IMR-90 (cell line): ENCODE data around the gene MMP8. TPM values are rescaled to one million over a fixed set of nuclear protein-coding genes. Genes with fewer than 3 reads are reported as not detected.

Source experiments
- ATAC-seq: fragments of 200-7000 bp; cut with Tn5 transposase; 2 replicates; pipeline ENCODE4 v1.9.1; 2020; ENCODE audit warnings: low read depth, mild to moderate bottlenecking, moderate library complexity
- BruUV-seq: library from RNA; stranded (reverse); fragments of 400-500 nt; replicated peaks from 2 replicates; lab custom pipeline; 2021; lab: Mats Ljungman, UMichigan
- CTCF ChIA-PET: fragments of 300-600 bp; formaldehyde crosslinking; extraction: SDS; loops from one replicate; lab custom pipeline; 2021; ENCODE audit warnings: antibody characterized with exemption; lab: Yijun Ruan, JAX
- POLR2A ChIA-PET: fragments of 300-600 bp; sonication (Branson Sonifier 250); formaldehyde crosslinking; loops from one replicate; lab custom pipeline; 2022; ENCODE audit warnings: antibody characterized with exemption; ENCODE audit not compliant: unreplicated experiment; lab: Charles Lee
- DNase-seq: peaks from one replicate; pipeline ENCODE4 v3.0.0; 2013
- H2AFZ ChIP-seq: replicated peaks from 2 replicates; pipeline ENCODE3; 2013; ENCODE audit warnings: low read length, mild to moderate bottlenecking; ENCODE audit not compliant: poor library complexity
- H2AK5ac ChIP-seq: 2 replicates; pipeline ENCODE4 v1.6.1; 2013; ENCODE audit warnings: low read depth, low read length, inconsistent platforms
- H2AK9ac ChIP-seq: replicated peaks from 2 replicates; pipeline ENCODE3; 2013; ENCODE audit warnings: mild to moderate bottlenecking, low read depth, low read length, moderate library complexity; ENCODE audit not compliant: poor library complexity
- H2BK120ac ChIP-seq: 2 replicates; pipeline ENCODE4 v1.6.1; 2013; ENCODE audit warnings: low read depth, low read length, inconsistent platforms
- H2BK15ac ChIP-seq: 3 replicates; pipeline ENCODE4 v1.6.1; 2013; ENCODE audit warnings: low read depth, low read length, inconsistent platforms
- H2BK20ac ChIP-seq: 2 replicates; pipeline ENCODE4 v1.6.1; 2013; ENCODE audit warnings: low read depth, mild to moderate bottlenecking, inconsistent platforms, low read length, moderate library complexity
- H2BK5ac ChIP-seq: 2 replicates; pipeline ENCODE4 v1.6.1; 2013; ENCODE audit warnings: mild to moderate bottlenecking, low read depth, low read length, inconsistent platforms; ENCODE audit not compliant: poor library complexity, severe bottlenecking
- H3K14ac ChIP-seq: replicated peaks from 2 replicates; pipeline ENCODE4 v1.6.1; 2013; ENCODE audit warnings: low read depth, low read length, inconsistent platforms
- H3K18ac ChIP-seq: 2 replicates; pipeline ENCODE4 v1.6.1; 2013; ENCODE audit warnings: low read depth, low read length, control low read depth
- H3K23ac ChIP-seq: 2 replicates; pipeline ENCODE4 v1.6.1; 2013; ENCODE audit warnings: low read depth, low read length, inconsistent platforms
- H3K27ac ChIP-seq: 2 replicates; pipeline ENCODE4 v1.5.1; 2013; ENCODE audit warnings: mild to moderate bottlenecking, control low read depth, low read length; ENCODE audit not compliant: insufficient read depth
- H3K27me3 ChIP-seq: 2 replicates; pipeline ENCODE4 v1.6.1; 2013; ENCODE audit warnings: low read length; ENCODE audit not compliant: control insufficient read depth, insufficient read depth
- H3K36me3 ChIP-seq: 2 replicates; pipeline ENCODE4 v1.6.1; 2013; ENCODE audit warnings: low read length, mixed read lengths; ENCODE audit not compliant: control insufficient read depth, insufficient read depth
- H3K4ac ChIP-seq: 2 replicates; pipeline ENCODE4 v1.6.1; 2013; ENCODE audit warnings: low read depth, low read length, inconsistent platforms
- H3K4me1 ChIP-seq: 2 replicates; pipeline ENCODE4 v1.6.1; 2013; ENCODE audit warnings: low read length, mixed read lengths; ENCODE audit not compliant: control insufficient read depth, insufficient read depth
- H3K4me2 ChIP-seq: 2 replicates; pipeline ENCODE4 v1.6.1; 2013; ENCODE audit warnings: low read depth, mild to moderate bottlenecking, control low read depth, low read length, moderate library complexity
- H3K4me3 ChIP-seq: 2 replicates; pipeline ENCODE4 v1.5.1; 2013; ENCODE audit warnings: low read depth, mild to moderate bottlenecking, control low read depth, low read length, moderate library complexity; ENCODE audit not compliant: insufficient read depth
- H3K56ac ChIP-seq: 2 replicates; pipeline ENCODE4 v1.6.1; 2013; ENCODE audit warnings: low read length, inconsistent platforms; ENCODE audit not compliant: insufficient read depth; ENCODE audit errors: extremely low read depth
- H3K79me1 ChIP-seq, 2 experiments: 2 replicates each; pipeline ENCODE4 v1.6.1; 2013; ENCODE audit warnings: low read length in 2 of 2, inconsistent platforms in 1 of 2, low read depth in 1 of 2
- H3K9ac ChIP-seq: 2 replicates; pipeline ENCODE4 v1.6.1; 2013; ENCODE audit warnings: low read depth, low read length, control low read depth
- H3K9me1 ChIP-seq: 2 replicates; pipeline ENCODE4 v1.6.1; 2013; ENCODE audit warnings: low read length, inconsistent platforms; ENCODE audit not compliant: insufficient read depth
- H3K9me3 ChIP-seq: 2 replicates; pipeline ENCODE4 v1.6.1; 2013; ENCODE audit warnings: low read length; ENCODE audit not compliant: control insufficient read depth, insufficient read depth
- H4K20me1 ChIP-seq: 2 replicates; pipeline ENCODE4 v1.6.1; 2013; ENCODE audit warnings: low read length, inconsistent platforms; ENCODE audit not compliant: insufficient read depth
- H4K5ac ChIP-seq: 2 replicates; pipeline ENCODE4 v1.6.1; 2013; ENCODE audit warnings: mild to moderate bottlenecking, low read depth, low read length, control low read depth
- H4K8ac ChIP-seq, 2 experiments: 2 replicates each; pipeline ENCODE4 v1.6.1; 2013; ENCODE audit warnings: low read depth in 2 of 2, low read length in 2 of 2, control low read depth in 1 of 2, inconsistent platforms in 1 of 2
- H4K91ac ChIP-seq: 2 replicates; pipeline ENCODE4 v1.6.1; 2013; ENCODE audit warnings: low read depth, low read length, inconsistent platforms; ENCODE audit not compliant: insufficient read depth
- BHLHE40 ChIP-seq: fragments of 150-350 bp; IDR thresholded peaks from 2 replicates; pipeline ENCODE4 v1.6.1; 2016; ENCODE audit warnings: mild to moderate bottlenecking, low read depth, low read length
- CEBPB ChIP-seq: IDR thresholded peaks from 2 replicates; pipeline ENCODE4 v1.6.1; 2012; ENCODE audit warnings: low read depth, low read length, improper control_type of control experiment
- CHD1 ChIP-seq: IDR thresholded peaks from 2 replicates; pipeline ENCODE4 v1.6.1; 2012; ENCODE audit warnings: low read depth, low read length, improper control_type of control experiment
- CTCF ChIP-seq: conservative IDR thresholded peaks from 2 replicates; pipeline ENCODE4 v1.5.1; 2012; ENCODE audit warnings: mild to moderate bottlenecking, low read depth, low read length, improper control_type of control experiment
- ELK1 ChIP-seq: fragments of 150-350 bp; IDR thresholded peaks from 2 replicates; pipeline ENCODE4 v1.6.1; 2016; ENCODE audit warnings: low read depth, mild to moderate bottlenecking, low read length, moderate library complexity, borderline replicate concordance
- FOS ChIP-seq: fragments of 150-350 bp; IDR thresholded peaks from 2 replicates; pipeline ENCODE4 v1.6.1; 2016; ENCODE audit warnings: low read depth, low read length
- MAFK ChIP-seq: IDR thresholded peaks from 2 replicates; pipeline ENCODE4 v1.6.1; 2012; ENCODE audit warnings: low read depth, low read length, improper control_type of control experiment
- MAZ ChIP-seq: IDR thresholded peaks from 2 replicates; pipeline ENCODE4 v1.6.1; 2012; ENCODE audit warnings: low read depth, mild to moderate bottlenecking, low read length, improper control_type of control experiment, moderate library complexity, borderline replicate concordance
- MXI1 ChIP-seq: IDR thresholded peaks from 2 replicates; pipeline ENCODE4 v1.6.1; 2012; ENCODE audit warnings: low read depth, mild to moderate bottlenecking, low read length, moderate library complexity, borderline replicate concordance
- NFE2L2 ChIP-seq: fragments of 150-350 bp; IDR thresholded peaks from 2 replicates; pipeline ENCODE4 v1.6.1; 2016; ENCODE audit warnings: low read depth, mild to moderate bottlenecking, low read length
- POLR2A ChIP-seq: IDR thresholded peaks from 2 replicates; pipeline ENCODE4 v1.6.1; 2012; ENCODE audit warnings: mild to moderate bottlenecking, low read depth, low read length
- RAD21 ChIP-seq: IDR thresholded peaks from 2 replicates; pipeline ENCODE4 v1.6.1; 2012; ENCODE audit warnings: low read length, improper control_type of control experiment
- RCOR1 ChIP-seq: IDR thresholded peaks from 2 replicates; pipeline ENCODE4 v1.6.1; 2012; ENCODE audit warnings: mild to moderate bottlenecking, low read length, improper control_type of control experiment; ENCODE audit not compliant: insufficient replicate concordance
- RFX5 ChIP-seq: IDR thresholded peaks from 2 replicates; pipeline ENCODE4 v1.8.0; 2012; ENCODE audit warnings: low read depth, mild to moderate bottlenecking, low read length, moderate library complexity
- SMC3 ChIP-seq: fragments of 150-350 bp; IDR thresholded peaks from 2 replicates; pipeline ENCODE4 v1.6.1; 2016; ENCODE audit warnings: low read depth, mild to moderate bottlenecking, antibody characterized with exemption, low read length, moderate library complexity
- USF2 ChIP-seq: fragments of 150-350 bp; IDR thresholded peaks from 2 replicates; pipeline ENCODE4 v1.6.1; 2017; ENCODE audit warnings: mild to moderate bottlenecking, antibody characterized with exemption, low read length, low read depth
- WGBS, 2 experiments: methylation state at CpG; one replicate each; pipeline versions ENCODE4 v1.1.5 to v1.1.7; 2013; ENCODE audit warnings: missing lambda C conversion rate in 2 of 2; ENCODE audit not compliant: insufficient read length in 1 of 2; ENCODE audit errors: extremely low coverage in 2 of 2; 5-methylcytosine and 5-hydroxymethylcytosine counted together
- dilution Hi-C: fragments of 300-500 bp; cut with HindIII; formaldehyde crosslinking; loops from one replicate; pipeline ENCODE4 v1.14.3; 2018; ENCODE audit warnings: low sequenced_read_pairs; ENCODE audit not compliant: unreplicated experiment
- in situ Hi-C: fragments of 300-500 bp; cut with MboI; formaldehyde crosslinking; loops from 3 replicates; pipeline ENCODE4 v1.14.3; 2019; ENCODE audit warnings: low sequenced_read_pairs, inconsistent platforms, mixed read lengths
- intact Hi-C: fragments of 100-400 bp; cut with micrococcal nuclease; formaldehyde crosslinking; loops from 2 replicates; pipeline ENCODE4 v1.10.0; 2022
- polyA plus RNA-seq, 3 experiments: library from polyadenylated mRNA; depleted of rRNA; stranded (reverse); fragments of >200 nt; gene quantifications; 2 replicates each; pipeline ENCODE4 v1.2.3, GENCODE V29; 2012; ENCODE audit warnings: low replicate concordance in 1 of 3
- total RNA-seq: library from RNA; depleted of rRNA; stranded (reverse); fragments of >200 nt; gene quantifications from 2 replicates; pipeline ENCODE4 v1.2.3, GENCODE V29; 2012

The MMP8 gene
- total and polyA plus RNA-seq, 2 of the 4 experiments (the other 2 are of a cell fraction), result 0.05 to 0.18 TPM

GRCh38 chr11:102773386-102773785 is 48.6 kb upstream of the MMP8 start:
- CTCF ChIA-PET, result no interaction called here
- H3K36me3 ChIP-seq, result no peaks in the 10 kb centered on the region
- WGBS, 2 experiments, result 41% methylated on average over 4 of the region's 4 CpGs; no CpG with 5 or more reads in 1 of the 2 experiments
- H3K56ac ChIP-seq, result no peak overlapping the region
- no peak overlapping the region for H3K4me3 ChIP-seq
- H2BK15ac ChIP-seq, result no peak overlapping the region
- no peak overlapping the region for H2BK120ac ChIP-seq
- no peak overlapping the region for H2AK9ac ChIP-seq
- H2AFZ ChIP-seq, result no peak overlapping the region
- no TSS peak for BruUV-seq
- no peak overlapping the region for H3K23ac ChIP-seq
- no peaks in the 10 kb centered on the region for H3K4me1 ChIP-seq
- no peaks in the 10 kb centered on the region for H4K20me1 ChIP-seq
- dilution Hi-C loops, result no loop called here
- H3K79me1 ChIP-seq, result no peaks in the 10 kb centered on the region
- DNase-seq, result no peak
- no peak overlapping the region for H3K18ac ChIP-seq
- H3K9me1 ChIP-seq, result peaks cover 2% of the 10 kb centered on the region; the same call in 1 of the 2 replicates
- H4K91ac ChIP-seq, result no peak overlapping the region
- H4K5ac ChIP-seq, result no peak overlapping the region
- intact Hi-C loops, result no loop called here
- H3K4me2 ChIP-seq, result no peak overlapping the region
- peak overlapping the region; percentile 48; the same call in 1 of the 2 replicates for H3K4ac ChIP-seq
- H2AK5ac ChIP-seq, result no peak overlapping the region
- POLR2A ChIA-PET, result no interaction called here
- H4K8ac ChIP-seq, result no peak overlapping the region
- in situ Hi-C loops, result no loop called here
- no peak overlapping the region for H2BK5ac ChIP-seq
- no peak overlapping the region for H3K27ac ChIP-seq
- H3K27me3 ChIP-seq, result no peaks in the 10 kb centered on the region
- TF ChIP-seq NFE2L2, result no peak
- TF ChIP-seq BHLHE40, result no peak
- TF ChIP-seq SMC3, result no peak
- no peak for TF ChIP-seq MAFK
- TF ChIP-seq FOS, result no peak
- TF ChIP-seq ELK1, result no peak
- no peak for TF ChIP-seq CTCF
- TF ChIP-seq RFX5, result no peak
- TF ChIP-seq RAD21, result no peak
- TF ChIP-seq POLR2A, result no peak
- no peak for TF ChIP-seq CHD1
- no peak for TF ChIP-seq RCOR1
- no peak for TF ChIP-seq CEBPB
- TF ChIP-seq USF2, result no peak
- TF ChIP-seq MAZ, result no peak
- TF ChIP-seq MXI1, result no peak
- H3K9me3 ChIP-seq, result no peaks in the 10 kb centered on the region
- H3K9ac ChIP-seq, result no peak overlapping the region
- no peak for ATAC-seq
- no peak overlapping the region for H3K14ac ChIP-seq
- no peak overlapping the region for H2BK20ac ChIP-seq
